GM19025 (cell line): ENCODE results near the gene CCDC182.

ENCODE experiments used
- ATAC-seq: cut with Tn5 transposase; IDR thresholded peaks from one replicate; pipeline ENCODE4 v1.9.1; 2021; ENCODE audit warnings: mild to moderate bottlenecking, low read depth, moderate library complexity; ENCODE audit not compliant: unreplicated experiment

The CCDC182 gene

DNA sequence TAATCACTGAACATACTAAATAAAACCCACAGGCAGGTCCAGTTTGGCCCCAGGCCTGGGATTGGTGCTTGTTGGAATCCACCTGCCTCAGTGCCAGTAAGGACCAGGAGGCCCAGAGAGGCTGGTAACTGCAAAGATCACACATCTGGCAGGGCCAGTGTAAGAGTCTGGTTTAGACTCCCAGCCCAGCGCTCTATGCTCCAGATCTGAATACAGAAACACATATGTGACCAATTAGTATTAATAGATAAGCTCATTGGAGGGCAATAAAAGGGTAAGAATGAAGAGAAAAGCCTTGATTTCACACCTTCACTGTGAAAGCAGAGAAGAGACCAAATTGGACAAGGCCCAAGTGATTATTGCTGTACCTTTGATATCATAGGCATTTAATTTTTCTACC, 13.6 kb upstream of the CCDC182 start:
- no peak for ATAC-seq

DNA sequence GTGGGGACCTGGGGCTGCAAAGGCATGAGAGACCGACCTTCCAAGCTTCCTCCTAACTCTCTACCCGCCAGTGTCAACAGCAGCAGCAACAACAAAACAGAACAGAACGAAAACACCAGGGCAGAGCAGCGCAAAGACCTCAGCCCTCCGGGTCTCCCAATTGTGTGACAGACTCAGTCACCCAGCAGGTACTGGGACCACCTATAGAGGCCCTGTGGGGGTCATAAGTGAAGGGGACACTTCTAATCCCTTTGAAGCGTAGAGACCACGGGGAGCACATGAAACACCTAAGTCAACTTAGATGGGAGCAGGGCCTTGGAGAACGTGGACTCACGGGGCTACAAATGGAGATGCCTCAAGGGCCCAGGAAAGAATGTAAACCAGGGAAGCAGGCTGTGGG, 12.6 kb upstream of the CCDC182 start:
- ATAC-seq = no peak

DNA sequence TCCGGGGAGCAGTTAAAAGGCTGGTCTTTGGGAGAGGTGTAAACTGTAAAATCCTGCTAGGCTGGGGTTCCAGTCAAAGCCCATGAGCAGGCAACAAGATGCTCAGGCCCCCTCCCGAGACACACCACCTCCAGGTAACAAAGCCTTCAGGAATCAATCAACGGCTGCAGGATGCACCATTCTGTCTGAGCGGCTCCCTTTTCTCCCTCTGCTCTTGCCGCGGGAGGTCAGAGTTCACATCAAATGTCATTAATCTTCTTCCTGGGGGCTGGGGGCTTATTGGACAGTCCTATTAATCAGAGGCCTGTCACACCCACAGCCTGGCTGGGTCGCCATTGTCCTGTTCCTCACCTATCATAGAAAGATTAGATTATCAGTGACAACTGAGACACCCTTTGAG, 11.9 kb upstream of the CCDC182 start:
- ATAC-seq = no peak

GRCh38 chr17:57755480-57756070, 10.5 kb upstream of the CCDC182 start:
- no peak for ATAC-seq

GRCh38 chr17:57752031-57752905, 7.2 kb upstream of the CCDC182 start:
- no peak for ATAC-seq

DNA sequence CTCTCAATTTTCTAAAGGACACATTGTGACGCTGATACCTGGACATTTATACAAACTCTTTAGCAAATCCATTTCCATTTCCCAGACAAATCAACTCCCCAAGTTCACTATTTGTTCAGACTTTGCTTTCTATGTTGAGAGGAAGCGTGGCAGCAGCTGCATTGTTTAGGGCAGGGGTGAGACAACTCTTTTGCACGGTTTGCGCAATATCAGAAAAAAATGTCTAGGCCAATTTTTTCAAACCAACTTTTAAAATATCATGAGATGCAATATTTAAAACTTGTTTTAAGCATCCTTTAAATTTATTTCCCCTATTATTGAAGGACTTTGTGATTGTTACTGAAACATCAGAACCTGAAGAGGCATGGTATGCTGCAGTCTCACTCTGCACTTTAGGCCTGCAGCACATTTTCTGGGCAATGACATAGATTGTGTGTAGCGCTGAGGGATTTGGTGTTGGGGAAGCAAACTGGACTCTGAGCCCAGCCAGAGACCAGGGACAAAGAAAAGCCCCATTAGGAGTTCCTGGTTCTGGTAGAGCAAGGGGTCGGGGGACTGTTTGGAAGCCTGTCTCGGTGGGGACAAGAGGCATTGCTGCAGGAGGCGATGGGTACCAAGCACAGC, 6.4 kb upstream of the CCDC182 start:
- ATAC-seq = no peak

- ATAC-seq = no peak
Observed at GRCh38 chr17:57750895-57751294, 5.8 kb upstream of the CCDC182 start.

DNA sequence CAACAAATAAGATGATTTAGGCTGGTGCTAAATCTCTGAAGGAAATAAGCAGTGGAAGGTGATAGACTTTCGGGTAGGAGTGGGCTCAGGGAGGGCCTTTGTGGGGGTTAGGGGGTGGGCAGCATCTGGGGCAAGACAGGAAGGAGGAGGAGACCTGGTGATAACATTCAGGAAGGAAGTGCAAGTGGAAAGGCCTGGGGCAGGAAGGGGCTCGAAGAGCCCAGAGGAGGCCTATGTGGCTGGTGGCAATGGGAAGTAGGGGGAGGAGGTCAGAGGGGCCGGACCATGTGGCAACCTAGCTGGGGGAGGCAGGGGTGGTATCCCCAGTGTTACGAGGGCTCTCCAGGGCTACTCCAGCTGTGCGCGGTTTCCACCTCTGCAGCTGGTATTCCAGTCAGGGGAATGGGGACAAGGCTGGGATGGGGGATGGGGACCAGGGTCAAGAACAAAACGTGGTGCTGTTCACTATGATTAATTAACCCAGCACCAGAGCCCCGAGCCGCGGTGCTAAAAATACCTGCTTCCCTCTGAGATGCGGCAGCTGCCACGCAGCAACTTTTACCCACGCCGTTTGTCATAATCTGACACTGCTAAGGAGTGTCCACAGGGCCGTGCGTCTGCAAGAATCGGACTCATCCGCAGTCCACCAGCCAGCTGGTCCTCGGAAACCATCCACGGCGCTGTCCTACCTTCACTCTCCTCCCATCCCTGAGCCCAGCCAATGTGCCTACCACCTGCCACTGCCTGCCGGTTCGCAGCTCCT, 5.2 kb upstream of the CCDC182 start:
- ATAC-seq = no peak

GRCh38 chr17:57749701-57750100, 4.6 kb upstream of the CCDC182 start:
- no peak for ATAC-seq

- ATAC-seq = no peak
Observed at GRCh38 chr17:57747221-57748017, 2.3 kb upstream of the CCDC182 start.

DNA sequence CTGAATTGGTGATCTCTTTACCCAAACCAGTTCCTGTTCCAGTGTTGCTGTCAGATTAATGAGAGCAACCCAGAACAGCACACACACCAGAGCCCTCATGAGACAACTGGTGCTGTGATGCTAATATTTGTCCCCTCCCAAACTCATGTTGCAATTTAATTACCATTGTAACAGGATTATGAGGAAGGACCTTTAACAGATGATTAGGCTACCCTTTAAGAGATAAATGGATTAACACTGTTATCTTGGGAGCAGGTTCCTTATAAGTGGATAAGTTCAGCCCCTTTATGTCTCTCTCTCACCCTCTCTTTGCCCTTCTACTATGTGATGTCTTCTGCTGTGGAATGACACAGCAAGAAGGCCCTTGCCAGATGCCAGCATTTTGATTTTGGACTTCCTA, 1.1 kb upstream of the CCDC182 start:
- ATAC-seq = no peak

- ATAC-seq = no peak
Observed at GRCh38 chr17:57744195-57745170, 616 bp downstream of the CCDC182 start.

DNA sequence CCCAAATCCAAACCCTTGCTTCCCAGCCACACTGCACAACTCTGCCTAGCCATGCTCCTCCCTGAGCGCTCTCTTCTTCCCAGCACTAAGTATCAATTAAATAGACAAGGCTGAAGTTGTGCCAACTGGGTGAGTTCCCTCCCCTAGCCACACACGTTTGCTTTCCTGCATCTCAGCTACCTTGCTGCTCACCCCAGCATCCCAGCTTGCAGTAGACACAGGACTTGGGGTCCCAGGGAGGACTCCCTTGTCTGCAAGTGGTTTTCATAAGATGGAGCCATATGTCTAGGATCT, 4.9 kb downstream of the CCDC182 start:
- no peak for ATAC-seq

DNA sequence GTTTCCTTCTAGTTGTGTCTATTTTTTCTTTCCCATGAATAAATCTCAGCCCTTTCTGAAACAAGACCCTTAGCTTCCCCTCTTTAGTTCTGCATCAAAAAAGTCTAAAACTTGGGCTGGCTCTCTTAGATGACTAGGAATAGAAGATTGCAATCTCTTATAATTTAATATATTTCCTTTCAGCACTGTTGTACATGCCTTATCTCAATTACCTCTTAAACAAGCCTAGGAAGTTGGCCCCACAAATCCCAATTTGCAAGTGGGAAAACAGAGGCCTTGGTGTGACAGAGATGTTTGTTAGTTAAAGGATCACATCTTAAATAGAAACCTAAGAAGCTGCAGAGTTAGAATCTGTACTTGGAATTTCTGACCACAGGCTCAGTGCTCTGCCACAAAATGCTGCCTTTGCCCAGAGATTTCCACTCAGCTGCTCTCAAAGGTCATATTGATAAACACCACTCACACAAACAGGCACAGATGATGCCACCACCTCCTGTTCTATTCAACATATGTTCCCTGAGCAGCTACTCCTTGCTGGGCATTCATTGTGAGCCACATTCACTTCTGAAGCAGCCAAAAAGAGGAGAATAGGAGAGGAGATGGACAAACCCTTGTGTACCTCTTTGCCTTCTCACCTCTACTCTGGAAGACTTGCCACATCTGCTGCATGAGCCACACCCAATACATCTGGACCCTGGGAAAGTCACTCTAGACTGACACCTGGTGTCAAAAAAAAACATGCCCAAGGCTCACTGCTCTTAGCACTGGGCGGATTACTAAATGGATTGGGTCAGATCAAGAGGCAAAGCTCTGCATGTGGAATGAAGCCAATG, 5.5 kb downstream of the CCDC182 start:
- ATAC-seq = no peak

- ATAC-seq = no peak
Observed at GRCh38 chr17:57737450-57737849, 7.6 kb downstream of the CCDC182 start.

GRCh38 chr17:57735707-57736106, 9.4 kb downstream of the CCDC182 start:
- no peak for ATAC-seq

GRCh38 chr17:57735230-57735629, 9.9 kb downstream of the CCDC182 start:
- ATAC-seq = no peak

GRCh38 chr17:57733085-57733484, 12.0 kb downstream of the CCDC182 start:
- ATAC-seq = no peak
